Activated CD4-positive, CD25-positive, alpha-beta regulatory T cell treated with anti-CD3 and anti-CD28 coated beads, Interleukin-2, amount 50 U/mL, for 24 hours (primary cell): ENCODE data around the gene ELOVL7.
"Not testable (repeated sequence)": the region's sequence is repeated elsewhere in the genome, so short reads cannot be mapped to it uniquely, and the experiment has no call there.

Source experiments
- ATAC-seq, 2 donors: fragments of 150-1000 bp; cut with Tn5 transposase; one replicate each; pipeline ENCODE4 v1.10.0; 2021; ENCODE audit warnings: mild to moderate bottlenecking in 1 of 2, moderate library complexity in 1 of 2

The ELOVL7 gene

DNA sequence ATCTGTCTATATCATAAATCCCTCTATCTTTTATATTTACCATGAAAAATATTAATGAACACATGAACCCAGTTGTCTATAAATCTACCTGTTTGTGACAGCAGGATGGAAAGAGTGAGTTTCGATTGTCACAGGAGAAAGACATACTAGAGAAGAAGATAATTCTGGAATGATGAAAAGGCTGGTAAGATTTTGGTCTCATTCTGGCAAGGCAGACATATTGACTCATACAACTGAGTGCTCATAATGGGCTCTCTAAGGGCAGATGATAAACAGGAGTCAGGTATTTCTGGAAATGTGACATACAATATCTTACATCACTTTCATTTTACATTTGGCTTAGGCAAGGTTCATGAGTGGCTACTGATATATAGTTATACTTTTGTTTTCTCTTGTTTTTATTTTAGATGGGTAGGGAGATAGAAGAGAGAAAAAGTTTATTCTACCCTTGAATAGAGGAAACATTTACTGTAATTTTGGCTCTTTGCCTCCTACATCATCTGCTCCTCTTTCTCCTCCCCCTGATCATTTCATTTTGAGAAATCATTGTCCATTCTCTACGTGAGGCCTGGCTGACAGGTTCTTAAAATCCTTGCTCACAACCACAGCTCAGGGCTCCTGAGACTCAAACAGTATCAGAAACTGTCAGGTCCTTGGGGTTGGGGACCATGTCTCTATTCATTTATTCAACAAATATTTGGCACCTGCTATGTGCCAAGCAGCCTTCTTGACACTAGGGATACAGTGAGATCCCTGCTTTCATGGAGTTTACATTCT, 14.4 kb downstream of the ELOVL7 start:
- ATAC-seq = peak; percentile 46 to 49

- ATAC-seq = no peak
Measured at GRCh38 chr5:60827201-60827600, 16.9 kb downstream of the ELOVL7 start.

- no peak for ATAC-seq
Measured at GRCh38 chr5:60826653-60827052, 17.4 kb downstream of the ELOVL7 start.

DNA sequence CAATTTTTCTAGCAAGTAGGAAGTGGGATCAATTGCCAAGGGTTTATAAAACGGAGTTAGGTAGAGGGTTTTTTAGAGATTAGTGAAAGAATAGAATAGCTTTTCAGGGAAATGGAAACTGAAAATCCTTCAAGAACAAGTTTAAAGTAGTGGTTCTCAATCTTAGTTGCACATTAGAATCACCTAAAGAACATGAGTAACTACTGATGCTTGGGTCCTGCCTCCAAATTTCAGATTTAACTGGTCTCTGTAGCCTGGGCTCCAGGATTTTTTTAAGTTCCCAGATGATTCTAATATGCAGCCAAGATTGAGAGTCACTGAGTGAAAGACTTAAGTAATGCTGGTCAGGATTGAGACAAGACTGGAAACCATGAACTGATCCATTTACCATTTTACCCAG, 20.5 kb downstream of the ELOVL7 start:
- no peak for ATAC-seq

- ATAC-seq = no peak
Measured at GRCh38 chr5:60822285-60822556, 21.8 kb downstream of the ELOVL7 start.

DNA sequence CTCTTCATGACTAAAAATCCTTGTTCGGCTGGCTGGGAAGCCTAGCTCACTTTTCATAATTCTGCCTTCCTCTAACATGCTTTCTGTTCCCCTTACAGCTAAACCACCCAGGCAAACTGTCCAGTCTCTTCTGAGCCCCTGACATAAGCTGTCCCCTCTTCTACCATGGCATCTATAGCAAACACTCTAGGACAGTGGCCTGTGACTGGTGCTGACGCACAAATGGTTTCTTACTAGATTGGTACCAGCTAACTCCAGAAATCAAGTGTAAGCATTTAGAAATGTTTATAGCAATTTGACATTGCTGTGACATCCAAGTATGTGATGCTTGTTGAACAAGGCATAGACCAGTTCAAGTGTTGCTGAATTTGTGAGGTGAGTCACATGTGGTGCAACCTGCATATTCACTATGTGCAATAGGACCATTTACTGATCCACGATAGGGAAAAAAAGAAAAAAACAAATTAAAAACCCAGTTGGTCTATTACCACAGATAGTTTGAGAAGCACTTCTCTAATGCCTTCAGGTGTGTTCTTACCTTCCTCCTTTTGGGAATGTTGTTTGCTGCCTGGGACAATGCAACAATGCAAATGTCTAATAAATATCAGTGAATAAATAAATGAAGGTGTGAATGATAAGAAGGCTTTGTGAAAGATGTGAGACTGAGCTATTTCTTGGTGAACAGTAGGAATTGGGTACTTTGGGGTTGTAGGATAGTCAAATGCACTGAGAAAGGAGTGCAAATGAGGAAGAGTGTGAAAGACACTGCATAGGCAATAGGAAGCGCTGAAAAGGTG, 22.4 kb downstream of the ELOVL7 start:
- no peak for ATAC-seq

- no peak for ATAC-seq
Measured at GRCh38 chr5:60820593-60821487, 23.2 kb downstream of the ELOVL7 start.

DNA sequence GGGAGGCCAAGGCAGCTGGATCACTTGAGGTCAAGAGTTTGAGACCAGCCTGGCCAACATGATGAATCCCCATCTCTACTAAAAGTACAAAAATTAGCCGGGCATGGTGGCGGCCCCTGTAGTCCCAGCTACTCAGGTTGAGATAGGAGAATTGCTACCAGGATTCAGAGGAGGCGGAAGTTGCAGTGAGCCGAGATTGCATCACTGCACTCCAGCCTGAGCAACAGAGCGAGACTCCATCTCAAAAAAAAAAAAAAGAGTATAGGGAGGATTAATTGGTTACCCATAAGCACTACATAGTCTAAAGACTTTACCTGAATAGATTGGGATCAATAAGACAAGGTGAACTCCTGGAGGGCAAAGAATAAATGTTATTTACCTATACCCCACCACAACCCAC, 27.9 kb downstream of the ELOVL7 start:
- ATAC-seq = not testable (repeated sequence)

GRCh38 chr5:60814498-60814897, 29.6 kb downstream of the ELOVL7 start:
- ATAC-seq = no peak

DNA sequence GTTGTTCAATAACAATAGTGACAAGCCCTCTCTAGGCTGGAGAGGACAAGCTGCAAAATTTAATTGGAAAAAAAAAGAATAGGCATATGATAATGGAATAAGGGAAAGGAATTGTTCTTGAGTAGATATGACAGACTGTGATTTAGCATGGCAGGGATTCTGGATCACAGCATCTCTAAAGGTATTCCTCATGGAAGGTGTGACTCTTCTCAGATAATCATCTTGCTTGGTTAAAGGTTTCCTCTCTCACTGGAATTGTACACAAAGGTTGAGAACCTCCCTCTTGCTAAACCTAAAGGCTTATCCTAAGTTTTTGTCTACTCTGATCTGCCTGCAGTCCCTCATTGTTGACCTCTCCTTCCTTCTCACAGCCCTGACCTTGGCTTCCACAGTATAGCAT, 31.6 kb downstream of the ELOVL7 start:
- ATAC-seq = no peak

DNA sequence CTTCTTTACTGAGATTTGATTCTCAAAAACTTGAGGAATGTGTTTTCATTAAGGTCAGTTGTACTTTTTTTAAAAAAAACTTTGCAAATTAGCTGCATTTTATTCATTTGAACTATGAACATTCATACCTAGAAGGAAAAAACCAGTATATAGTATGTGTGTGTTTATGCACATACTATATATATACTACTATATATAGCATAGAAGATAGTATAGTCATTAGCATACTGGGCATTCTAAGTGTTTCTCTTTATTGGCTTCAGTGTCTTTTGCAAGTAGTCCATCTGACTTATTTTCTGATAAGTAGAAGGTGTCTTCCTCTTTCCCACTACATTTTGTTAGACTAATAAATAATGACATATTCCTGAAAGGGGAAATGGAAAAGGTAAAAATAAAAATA, 33.0 kb downstream of the ELOVL7 start:
- ATAC-seq = no peak

DNA sequence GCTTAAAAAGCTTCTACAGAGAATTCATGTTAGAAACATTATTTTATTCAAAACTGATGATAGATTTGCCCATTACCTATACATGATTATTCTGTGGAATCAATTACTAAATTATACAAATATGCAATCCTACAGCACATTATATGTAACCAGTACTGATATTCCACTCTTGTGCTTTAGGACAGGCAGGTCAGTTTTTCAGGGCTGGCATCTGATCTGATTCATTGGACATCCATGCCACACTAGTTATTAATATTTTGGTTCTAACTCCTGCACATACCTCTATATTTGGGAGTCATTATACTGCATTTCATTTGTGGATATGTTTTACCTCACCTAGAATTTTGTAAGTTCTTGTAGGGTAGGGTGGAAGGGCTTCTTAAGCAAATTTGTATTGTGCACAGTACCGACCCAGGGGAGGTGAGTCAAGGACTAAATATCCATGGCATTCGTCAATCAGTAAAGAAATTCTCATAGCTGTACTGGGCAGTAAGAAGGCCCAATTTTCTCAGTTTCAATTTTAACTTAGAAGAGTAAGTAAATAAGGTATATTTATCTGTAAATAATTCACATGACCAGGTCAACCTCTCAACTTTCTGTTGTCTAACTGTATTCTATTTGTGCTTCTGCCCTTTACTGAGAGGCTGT, 33.5 kb downstream of the ELOVL7 start:
- ATAC-seq = no peak

GRCh38 chr5:60809891-60810425, 34.1 kb downstream of the ELOVL7 start:
- ATAC-seq = no peak

DNA sequence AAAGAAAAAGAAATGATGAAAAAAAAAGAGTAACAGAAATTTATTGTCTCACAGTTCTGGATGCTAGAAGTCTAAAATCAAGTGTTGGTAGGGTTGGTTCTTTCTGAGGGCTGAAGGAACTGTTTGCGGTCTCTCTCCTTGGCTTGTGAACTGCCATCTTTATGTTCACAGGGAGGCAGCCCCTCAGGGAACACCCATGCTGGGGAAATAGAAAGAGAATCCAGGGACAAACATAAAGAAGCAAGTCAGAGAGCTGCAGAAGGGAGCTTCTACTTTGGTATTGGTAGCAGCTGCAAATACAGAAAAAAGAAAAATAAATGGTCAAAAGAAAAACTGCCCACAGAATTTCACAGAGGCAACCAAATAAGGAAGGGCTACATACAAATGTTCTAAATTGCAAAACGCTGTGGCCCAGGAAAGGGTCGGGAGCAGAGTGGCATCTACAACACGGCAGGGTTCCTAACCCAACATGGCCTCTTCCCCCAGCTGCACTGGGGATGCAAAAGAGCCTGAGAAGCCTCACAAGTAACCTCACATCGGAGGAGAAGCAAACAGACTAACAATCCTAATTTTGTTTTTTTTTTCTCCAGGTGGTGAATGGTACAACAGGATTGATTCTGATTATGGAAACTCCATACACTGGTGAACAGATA, 37.4 kb downstream of the ELOVL7 start:
- no peak for ATAC-seq

GRCh38 chr5:60805463-60805862, 38.6 kb downstream of the ELOVL7 start:
- ATAC-seq = no peak

- no peak for ATAC-seq
Measured at GRCh38 chr5:60803712-60804111, 40.4 kb downstream of the ELOVL7 start.

- ATAC-seq = no peak
Measured at GRCh38 chr5:60802986-60803385, 41.1 kb downstream of the ELOVL7 start.

- no peak for ATAC-seq
Measured at GRCh38 chr5:60802226-60802625, 41.8 kb downstream of the ELOVL7 start.

DNA sequence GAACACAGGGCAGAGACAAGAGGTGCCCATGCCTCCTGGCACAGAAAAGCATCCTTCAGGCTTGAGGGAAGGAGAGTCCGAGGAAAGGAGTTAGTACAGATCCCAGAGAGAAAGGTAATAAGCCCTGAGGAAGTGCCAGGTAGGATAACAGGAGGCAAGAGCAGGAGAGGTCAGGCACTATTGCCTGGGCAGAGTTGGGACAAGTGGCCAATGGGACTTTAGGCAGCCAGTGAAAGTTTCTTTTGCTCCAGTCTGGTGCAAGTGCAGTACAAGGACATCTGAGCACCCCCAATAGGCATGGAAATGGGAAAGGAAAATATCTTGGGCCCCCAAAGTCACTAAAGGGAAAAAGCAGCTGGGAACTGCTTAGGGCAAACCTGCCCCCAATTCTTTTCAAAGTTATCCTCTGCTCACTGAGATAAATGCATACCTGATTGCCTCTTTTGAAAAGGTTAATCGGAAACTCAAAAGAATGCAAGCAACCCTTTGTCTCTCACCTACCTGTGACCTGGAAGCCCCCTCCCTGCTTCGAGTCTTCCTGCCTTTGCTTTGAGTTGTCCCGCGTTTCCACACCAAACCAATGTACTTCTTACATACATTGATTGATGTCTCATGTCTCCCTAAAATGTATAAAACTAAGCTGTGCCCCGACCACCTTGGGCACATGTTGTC, 46.5 kb downstream of the ELOVL7 start:
- no peak for ATAC-seq

DNA sequence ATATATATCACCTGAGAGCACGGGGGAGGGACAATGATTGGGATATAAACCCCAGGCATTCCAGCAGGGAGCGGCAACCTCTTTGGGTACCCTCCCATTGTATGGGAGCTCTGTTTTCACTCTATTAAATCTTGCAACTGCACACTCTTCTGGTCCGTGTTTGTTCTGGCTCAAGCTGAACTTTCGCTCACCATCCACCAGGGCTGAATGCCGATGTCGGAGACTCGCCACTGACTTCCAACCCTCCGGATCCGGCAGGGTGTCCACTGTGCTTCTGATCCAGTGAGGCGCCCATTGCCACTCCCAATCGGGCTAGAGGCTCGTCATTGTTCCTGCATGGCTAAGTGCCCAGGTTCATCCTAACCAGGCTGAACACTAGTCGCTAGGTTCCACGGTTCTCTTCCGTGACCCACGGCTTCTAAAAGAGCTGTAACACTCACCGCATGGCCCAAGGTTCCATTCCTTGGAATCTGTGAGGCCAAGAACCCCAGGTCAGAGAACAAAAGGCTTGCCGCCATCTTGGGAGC, 48.6 kb downstream of the ELOVL7 start:
- not testable (repeated sequence) for ATAC-seq

- no peak for ATAC-seq
Measured at GRCh38 chr5:60794691-60795090, 49.4 kb downstream of the ELOVL7 start.
